ENCODE results near the gene QPCTL.

QPCTL gene

GRCh38 chr19:45692187-45693105 is at the start of gene QPCTL:
TSS of gene QPCTL (plus strand) at chr19:45692666. CDS start at chr19:45692704, 38 bp downstream.
- DNase-seq: peak; percentile 97

DNA sequence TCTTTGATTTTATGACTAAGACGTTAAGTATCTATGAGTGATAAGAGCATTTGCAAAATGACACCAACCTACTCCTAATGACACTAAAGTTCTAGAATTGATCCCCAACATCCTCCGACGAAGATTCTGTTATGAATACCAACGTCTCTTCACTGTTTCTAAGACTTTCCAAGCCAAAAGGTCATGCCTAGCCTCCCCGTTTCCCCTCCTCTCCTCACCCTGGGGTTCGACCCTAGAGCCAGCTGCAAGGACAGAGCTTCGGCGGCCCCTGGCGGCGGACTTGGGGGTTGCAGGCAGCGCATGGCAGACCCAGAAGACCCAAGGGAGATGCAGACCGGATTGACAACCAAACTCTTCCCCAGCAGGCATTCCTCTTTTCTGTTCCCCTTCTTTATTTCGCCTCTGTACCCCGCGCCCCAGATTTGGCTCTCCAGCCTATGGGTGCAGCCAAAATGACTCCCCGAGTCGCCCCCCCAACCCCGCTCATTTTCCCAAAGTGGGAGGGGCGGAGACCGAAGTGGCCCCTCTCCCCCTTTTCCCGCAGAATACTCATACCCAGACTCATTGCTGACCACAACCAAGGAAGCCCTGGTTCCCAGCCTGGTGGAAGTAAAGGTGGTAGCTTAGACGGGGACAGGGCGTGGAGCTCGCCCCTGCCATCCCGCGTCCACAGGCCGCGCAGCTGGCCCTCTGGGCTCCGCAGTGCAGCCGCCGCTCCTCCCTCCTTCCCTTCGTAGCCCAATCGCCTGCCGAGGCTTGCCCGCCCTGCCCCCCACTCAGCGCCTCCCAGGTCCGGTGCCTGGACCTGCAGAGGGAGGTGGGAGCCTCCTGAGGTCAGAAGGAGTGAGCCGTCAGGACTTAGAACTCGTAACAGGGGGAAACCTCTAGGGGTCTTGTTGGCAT is 49.2 kb upstream of the QPCTL start:
- peak; percentile 89 for DNase-seq

GRCh38 chr19:45643927-45644771 is 48.3 kb upstream of the QPCTL start:
- DNase-seq: no peak

DNA sequence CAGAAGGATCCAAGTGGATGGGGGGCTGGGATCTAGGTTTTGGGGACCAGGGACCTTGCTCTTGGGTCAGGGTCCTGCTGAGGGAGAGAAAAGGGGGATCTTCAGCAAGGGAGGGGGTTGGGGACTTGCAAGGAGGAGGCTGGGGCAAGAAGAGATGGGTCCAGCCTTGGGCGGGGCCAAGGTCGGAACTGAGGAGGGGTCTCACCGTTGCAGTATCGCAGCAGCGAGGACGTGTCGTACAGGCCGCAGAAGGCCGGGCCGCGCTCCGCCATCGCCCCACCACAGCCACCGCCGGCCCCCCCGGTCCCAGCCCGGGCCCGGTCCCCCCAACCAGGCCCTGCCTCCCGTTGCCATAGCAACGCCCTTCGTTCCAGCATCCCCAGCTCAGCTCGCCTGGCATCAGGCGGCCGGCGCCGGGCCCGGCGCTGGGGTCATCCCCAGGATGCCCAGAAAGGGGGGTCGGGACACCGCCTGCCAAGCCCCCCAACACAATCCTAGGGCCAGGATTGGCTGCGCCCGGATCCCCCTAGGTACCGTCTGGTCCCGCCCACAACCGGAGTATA is 47.3 kb upstream of the QPCTL start:
- DNase-seq: no peak

DNA sequence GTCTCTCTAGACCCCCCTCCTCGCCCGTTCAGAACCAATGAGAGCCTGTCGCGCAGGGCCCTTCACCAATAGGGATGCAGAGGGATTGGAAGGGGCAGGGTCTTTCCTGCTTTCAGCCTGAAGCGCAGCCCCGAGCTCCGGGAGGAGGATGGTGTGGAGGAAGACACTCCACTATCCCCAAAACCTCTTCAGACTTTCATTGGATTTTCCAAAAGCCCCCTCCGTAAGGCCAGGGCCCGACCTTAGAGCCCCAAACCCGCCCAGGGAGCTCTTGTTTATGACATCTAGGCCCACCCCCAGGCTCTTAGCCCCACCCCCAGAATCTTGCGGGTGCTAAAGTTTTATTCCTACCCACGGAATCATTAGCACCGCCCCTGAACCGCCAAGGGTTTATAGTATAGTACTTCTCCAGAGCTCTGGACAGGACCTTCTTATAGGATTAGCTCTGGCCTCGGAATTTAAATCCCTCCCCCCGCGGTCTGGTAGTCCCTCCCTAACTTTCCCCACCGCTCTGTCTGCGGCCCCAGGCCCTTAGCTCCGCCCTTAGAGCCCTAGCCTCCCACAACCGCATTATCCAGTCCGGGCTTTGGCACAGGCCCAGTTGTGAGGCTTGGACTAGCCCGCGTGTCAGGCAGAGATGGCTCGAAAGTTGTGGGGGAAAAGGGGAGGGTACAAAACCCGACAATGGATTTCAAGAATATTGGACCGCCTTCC is 46.7 kb upstream of the QPCTL start:
- peak; percentile 87 for DNase-seq

DNA sequence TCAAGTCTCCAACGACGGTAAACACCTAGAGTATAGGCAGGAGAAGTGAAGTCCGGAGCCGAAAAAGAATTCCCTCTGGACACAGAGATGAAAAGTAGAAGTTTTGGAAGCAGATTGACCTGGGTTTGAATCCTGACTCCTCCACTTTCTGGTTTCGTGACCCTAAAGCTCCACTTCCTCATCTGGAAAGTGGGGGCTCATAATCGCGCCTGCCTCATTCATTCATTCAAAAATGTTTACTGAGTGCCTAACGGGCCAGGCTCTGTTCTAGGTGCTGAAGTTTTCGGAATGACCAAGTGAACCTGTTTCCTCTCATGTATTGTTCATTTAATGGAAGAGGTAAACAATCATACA is 46.1 kb upstream of the QPCTL start:
- DNase-seq: no peak

- DNase-seq: no peak
Observed at GRCh38 chr19:45650722-45651121, 41.7 kb upstream of the QPCTL start.

GRCh38 chr19:45653634-45654033 is 38.8 kb upstream of the QPCTL start:
- DNase-seq: no peak

DNA sequence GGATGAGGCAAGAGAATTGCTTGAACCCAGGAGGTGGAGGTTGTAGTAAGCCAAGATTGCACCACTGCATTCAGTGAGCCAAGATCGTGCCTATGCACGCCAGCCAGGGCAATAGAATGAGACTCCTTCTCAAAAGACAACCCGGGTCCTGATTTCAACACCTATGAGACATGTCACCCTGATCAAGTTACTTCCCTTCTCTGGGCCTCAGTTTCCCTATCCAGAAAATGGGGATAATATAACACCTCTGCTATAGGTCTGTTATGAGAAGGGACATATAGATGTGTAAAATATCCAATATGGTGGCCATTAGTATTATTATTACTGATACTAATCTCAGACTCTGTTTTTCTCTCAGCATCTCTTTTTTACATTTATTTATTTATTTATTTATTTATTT is 37.4 kb upstream of the QPCTL start:
- DNase-seq: no peak

DNA sequence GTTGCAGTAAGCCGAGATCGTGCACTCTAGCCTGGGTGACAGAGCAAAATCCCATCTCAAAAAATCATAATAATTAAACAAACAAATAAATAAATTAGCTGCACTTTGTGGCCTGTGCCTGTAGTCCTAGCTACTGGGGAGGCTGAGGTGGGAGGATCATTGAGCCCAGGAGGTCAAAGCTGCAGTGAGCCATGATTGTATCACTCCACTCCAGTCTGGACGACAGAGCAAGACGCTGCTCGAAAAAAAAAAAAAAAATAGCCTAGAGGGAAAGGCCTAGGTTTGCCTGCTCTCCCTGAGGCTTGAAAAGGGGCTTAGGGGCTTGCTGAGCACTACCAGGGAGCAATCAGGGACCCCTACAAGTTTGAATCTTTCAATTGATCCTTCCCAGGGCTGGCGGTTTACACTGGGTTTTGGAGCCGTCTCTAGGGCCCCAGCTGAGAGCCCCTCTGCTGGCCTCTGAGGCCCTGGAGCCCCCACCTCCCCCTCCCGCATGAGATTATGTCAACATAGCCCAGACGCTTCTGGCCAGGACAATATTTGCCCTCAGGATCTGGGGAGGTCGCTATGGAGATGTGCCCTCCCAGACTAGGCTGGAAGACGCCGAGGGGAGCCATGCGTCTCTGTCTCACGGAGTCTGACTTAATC is 34.8 kb upstream of the QPCTL start:
- no peak for DNase-seq

DNA sequence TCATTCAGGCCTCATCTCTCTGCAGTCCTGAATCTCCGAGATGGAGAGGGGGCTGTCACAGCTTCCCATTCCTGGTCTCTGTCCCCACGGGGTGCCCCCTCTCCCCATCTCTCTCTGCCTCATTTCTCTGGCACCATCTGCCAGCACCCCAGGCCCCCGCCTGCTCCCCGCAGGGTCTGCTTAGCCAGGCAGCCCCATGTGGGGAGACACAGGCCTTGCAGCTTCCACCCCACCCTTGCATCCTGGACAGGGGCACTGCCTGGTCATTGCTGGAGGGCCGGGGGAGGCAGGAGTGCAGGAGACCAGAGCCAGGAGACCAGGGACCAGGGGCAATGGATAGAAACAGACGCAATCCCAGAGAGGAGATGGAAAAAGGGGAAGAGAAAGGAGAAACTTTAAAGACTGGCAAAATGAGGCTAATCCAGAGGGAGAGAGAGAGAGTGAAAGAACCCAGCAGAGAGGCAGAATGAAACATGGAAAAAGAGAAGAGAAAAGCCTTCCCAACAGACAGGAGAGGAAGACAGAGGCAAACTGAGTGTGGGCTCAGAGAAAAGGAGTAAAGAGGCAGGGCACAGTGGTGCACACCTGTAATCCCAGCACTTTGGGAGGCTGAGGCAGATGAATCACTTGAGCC is 33.3 kb upstream of the QPCTL start:
- DNase-seq: no peak

- no peak for DNase-seq
Observed at GRCh38 chr19:45660636-45661035, 31.8 kb upstream of the QPCTL start.

- no peak for DNase-seq
Observed at GRCh38 chr19:45663800-45664199, 28.7 kb upstream of the QPCTL start.

DNA sequence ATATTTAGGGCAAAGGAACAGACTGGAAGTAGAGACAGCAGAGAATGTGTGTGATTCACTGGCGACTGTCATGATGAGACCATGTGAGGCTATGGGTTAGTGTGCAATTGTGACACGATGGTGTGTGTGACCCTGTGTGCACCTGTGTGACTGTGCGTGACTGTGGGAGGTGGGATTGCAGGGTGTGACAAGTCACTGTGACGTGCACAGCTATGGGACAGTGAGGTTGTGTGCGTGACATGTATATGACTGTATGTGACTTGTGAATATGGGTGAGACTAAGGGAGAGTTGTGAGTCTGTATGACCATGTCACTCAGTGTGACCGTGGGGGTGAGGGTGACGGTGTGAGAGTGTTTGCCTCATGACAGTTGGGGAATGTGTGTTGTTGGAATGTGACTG is 27.9 kb upstream of the QPCTL start:
- no peak for DNase-seq

- DNase-seq: no peak
Observed at GRCh38 chr19:45667620-45668341, 24.7 kb upstream of the QPCTL start, which contains the start of gene GIPR. TSS of gene GIPR (plus strand) at chr19:45668221. CDS start at chr19:45669521, 1,300 bp downstream.

DNA sequence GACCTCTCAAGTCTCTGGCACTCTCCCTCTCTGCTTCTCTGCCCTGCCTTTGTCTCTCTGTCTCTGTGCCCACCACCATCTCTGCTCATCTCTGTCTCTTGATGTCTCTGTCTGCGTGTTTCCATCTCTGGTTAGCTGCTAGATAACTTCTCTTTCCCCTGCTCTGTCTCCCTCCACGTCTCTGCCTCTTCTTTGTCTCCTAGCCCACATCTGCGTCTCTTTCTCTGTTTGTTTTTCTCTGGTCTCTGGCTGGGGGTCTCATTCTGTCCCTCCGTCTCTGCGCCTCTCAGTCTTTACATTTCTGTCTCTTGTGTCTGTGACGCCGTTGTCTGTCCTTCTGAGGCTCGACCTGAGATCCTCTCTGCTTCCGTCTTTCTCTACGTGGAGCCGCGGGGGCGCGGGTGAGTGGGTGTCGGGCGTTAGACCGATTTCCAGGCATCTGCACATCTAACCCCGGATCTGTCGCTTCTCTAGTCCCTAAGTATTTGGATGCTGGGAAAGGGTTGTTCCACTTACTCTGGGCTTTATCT is 24.1 kb upstream of the QPCTL start:
- no peak for DNase-seq

DNA sequence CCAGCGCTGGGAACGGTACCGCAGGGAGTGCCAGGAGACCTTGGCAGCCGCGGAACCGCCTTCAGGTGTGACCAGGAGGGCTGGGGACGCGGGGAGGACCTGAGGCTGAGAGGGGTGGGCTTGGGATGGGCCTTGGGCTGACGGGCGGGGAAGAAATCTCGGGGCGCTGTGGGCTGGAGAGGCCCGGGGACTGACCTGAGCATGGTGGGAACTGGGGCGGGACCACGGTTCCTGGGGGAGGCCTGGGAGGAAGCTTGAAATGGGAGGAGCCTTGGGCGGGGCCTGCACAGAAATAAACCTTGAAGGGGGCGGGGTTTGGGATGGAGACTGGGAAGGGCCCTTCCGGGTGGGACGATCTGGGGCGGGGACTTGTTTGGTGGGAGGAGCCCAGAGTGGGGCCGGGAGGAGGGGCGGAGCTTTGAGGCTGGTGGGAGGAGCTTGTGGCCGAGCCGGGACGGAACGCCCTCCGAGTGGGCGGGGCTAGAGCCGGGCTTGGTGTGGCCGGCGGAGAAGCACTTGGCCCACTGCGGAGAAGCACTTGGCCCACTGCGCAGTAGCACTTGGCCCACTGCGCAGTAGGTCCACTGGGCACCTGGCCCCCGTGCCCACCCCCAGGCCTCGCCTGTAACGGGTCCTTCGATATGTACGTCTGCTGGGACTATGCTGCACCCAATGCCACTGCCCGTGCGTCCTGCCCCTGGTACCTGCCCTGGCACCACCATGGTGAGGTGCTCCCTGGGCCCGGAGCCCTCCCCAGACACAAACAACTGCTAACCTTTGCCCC is 21.6 kb upstream of the QPCTL start:
- DNase-seq: peak; percentile 55

- DNase-seq: no peak
Observed at GRCh38 chr19:45674946-45675345, 17.5 kb upstream of the QPCTL start.

- no peak for DNase-seq
Observed at GRCh38 chr19:45676851-45677263, 15.6 kb upstream of the QPCTL start.
